ENCODE measurements around the gene EHMT1.

Gene EHMT1

GRCh38 chr9:137618105-137619067, at the start of gene EHMT1:
Gene EHMT1, plus strand, starts transcription at chr9:137619005. Its CDS starts 24 bp downstream, at chr9:137619029.
- DNase-seq: peak; percentile 87

DNA sequence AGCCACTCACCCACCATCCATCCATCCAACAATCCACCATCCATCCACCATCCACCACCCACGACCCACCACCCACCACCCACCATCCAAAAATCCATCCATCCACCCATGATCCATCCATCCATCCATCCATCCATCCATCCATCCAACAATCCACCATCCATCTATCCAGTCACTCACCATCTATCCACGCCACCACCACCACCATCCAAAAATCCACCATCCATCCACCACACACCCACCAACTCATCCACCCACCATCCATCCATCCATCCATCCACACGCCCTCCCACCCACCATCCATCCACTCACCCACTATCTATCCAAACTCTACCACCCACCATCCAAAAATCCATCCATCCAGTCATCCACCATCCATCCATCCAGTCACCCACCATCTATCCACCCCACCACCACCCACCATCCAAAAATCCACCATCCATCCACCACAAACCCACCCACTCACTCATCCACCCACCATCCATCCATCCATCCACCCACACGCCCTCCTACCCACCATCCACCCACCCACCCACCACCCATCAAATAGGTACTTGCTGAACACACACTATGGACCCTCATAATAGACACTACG, 49.1 kb upstream of the EHMT1 start:
- no peak for DNase-seq

GRCh38 chr9:137570566-137570965, 48.2 kb upstream of the EHMT1 start:
- no peak for DNase-seq

DNA sequence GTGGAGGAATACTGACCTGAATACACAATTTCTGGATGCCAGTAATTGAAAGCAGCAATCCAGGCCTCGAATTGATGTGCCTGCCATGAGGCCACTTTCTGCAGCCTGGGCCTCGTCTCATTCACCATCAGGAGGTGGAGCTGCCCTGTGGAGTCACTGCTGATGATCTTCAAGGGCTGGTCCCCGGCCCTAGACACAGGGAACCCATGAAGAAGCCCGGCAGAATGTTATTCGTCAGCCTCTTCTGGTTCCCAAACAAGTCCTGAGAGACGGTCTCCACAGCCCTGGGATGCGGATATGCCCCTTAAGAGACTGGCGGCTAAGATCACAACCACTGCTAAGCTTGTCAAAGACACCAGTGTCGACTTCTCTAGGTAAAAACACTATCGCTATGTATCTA, 44.6 kb upstream of the EHMT1 start:
- DNase-seq: no peak

- no peak for DNase-seq
These were observed 43.5 kb upstream of the EHMT1 start for GRCh38 chr9:137575364-137575715.

GRCh38 chr9:137575716-137576411, 42.9 kb upstream of the EHMT1 start:
- no peak for DNase-seq

DNA sequence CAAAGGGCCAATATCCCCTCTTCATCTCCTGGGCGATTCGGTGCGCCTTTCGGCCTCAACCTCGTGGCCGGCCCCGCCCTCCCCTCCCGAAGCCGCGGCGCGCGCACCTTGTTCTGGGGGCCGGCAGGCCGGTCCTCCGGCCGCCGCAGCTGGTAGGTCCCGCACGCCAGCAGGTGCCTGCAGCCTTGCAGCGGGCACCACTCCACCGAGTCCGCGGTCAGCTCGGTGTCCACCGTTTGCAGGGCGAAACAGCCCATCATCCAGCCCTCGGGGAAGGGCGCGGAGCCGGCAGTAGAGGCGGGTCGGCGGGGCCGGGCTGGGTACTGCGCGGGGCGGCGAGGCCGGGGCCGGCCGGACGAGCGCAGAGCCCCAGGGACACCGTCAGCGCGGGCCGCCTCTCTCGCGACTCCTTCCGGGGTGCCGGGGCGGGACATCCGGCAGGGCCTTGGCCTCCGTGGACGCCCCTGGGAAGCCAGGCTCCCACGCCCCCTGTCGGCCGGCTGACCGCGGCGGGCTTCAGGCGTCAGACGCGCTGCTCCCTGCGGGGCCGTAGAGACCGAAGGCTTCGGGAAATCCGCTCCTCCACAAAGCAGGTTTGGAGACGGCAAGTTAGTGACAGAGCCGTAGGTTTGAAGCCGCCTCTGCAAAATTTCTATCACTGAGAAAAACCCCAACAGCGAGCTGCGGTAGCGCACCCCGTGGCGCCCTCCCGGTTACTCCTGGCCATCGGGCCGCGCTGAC, 40.1 kb upstream of the EHMT1 start, which contains the start of gene DPH7:
DPH7 (minus strand) TSS at position 408 of the 741 bp plus-strand sequence; CDS start at position 260, 148 bp downstream.
- DNase-seq: peak; percentile 99

DNA sequence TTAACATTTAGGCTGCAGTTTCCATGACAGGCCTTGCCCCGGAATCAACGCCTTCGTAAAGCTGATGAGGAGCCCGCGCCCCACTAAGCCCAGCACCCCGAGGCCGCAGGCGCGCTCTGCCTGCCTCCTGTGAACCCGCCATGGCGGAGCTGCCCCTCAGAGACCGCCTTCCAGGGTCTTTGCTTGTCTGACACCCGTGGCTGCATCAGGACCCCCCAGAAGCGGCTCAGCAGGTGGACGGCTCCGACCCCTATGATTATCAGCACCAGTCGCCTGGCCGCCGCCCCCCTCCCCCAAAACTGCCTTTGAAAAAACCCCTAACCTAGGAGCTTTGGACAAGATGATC, 39.6 kb upstream of the EHMT1 start:
- DNase-seq: no peak

- no peak for DNase-seq
These were observed 38.4 kb upstream of the EHMT1 start for GRCh38 chr9:137580209-137580953.

DNA sequence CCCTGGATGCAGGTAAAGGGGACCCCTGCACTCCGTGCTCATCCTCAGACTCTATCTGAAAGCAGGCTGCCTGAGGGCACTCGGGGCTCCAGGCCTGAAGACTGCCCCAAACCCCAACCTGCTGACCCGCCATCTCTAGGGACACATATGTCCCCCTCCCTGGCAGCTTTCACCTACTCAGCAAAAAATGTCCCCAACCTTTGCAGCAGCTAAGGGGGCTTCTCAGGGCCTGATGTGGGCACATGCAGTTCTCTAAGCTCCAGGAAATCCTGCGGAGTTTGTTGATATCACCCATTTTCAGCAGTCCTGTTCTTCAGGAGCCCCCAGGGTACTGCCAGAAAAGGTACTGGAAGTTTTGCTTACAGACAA, 37.9 kb upstream of the EHMT1 start:
- DNase-seq: no peak

GRCh38 chr9:137581361-137582285, 37.2 kb upstream of the EHMT1 start:
- DNase-seq: no peak

DNA sequence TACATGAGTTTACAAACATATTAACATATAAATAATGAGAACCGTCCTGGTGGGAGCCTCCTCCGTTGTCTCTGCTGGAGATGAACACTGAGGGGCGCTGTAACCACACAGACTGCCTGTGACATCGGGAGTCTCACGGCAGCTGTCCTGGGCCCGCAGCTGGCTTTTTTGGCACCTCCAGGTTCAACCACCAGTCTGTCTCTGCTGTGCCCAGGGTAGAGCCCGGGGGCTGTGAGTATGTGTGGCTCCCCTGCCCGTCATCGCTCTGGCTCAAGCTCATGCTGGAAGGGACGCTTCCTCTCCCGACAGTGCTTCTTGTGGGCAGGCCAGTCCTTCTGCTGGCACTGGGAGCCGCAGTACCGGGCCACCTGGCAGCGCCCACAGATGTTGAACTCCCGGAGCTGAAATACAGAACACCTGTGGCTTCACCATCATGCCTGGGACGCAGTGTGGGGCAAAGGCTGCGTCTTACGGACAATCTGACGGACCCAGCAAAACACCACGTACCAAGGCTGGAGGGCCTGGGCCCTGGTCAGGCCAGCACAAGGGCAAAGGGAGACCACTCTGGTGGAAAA, 36.4 kb upstream of the EHMT1 start:
- DNase-seq: no peak

DNA sequence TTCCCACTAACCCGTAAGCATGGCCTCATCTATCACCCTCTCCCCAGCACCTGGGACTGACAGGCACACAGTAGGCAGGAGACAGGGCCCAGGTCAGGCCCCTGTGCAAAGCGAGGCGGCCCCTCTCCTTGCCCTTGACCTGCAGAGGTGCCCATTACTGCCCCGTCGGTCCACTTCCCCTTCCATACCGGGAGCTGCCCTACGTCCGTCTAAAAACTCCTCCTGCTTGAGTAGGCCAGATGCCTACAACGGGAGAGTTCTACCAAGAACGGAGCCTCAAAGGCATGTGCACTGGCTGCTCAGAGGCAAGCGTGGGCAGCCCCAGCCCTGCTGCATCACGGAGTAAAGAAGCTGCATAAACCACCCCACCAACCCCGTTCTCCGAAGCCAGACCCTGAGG, 35.5 kb upstream of the EHMT1 start:
- no peak for DNase-seq

DNA sequence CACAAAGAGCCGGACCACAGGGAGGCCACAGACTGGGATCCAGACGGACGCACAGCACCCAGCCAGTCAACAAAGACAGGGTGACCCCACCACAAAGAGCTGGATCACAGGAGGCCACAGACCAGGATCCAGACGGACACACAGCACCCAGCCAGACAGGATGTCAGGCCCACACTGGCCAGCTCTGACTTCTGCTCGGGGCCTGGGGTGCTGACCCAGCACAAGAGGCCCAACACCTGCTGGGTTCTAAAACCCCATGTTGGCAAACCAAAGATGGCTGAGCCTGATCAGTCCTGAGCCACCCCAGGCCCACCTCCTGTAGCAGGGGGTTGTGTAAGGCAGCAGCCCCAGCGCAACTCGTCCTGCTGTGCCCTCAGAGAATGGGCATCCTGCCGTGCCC, 34.8 kb upstream of the EHMT1 start:
- no peak for DNase-seq

DNA sequence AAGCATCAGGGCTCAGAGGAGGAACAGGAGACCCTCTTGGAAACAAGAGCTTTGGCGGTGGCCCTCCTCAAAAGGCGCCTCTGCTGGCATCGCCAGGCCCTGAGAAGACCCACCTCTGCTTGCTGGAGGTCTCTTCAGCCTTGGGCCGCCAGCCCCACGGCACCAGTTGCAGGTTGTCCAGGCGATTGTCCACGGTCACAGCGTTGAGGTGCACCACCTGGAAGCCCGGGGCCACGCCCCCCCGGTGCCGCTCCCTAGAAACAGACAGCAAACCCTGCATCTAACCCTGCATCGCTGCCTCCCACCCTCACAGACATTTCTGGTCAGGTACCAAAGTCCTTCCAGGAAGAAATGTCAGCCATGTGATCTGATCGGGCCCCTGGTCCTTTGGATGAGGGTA, 32.0 kb upstream of the EHMT1 start:
- DNase-seq: no peak

DNA sequence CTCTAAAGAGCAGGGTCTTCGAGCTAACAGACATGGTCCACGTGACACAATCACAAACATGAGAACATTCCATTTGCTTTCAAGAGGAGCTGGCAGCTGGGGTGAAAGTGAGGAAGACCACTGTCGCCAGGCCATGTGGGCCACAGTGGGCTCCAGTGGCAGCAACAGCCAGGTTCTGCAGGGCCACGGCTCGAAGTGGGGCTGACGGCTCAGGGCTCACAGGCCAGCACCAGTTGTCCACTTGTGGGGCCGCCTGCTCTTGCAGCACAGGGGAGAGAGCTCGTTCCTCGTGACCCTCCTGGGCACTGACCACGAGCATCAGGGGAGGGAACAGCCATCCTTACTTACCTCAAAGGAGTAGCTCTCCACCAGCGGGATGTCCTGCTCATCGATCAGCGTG, 30.5 kb upstream of the EHMT1 start:
- no peak for DNase-seq

DNA sequence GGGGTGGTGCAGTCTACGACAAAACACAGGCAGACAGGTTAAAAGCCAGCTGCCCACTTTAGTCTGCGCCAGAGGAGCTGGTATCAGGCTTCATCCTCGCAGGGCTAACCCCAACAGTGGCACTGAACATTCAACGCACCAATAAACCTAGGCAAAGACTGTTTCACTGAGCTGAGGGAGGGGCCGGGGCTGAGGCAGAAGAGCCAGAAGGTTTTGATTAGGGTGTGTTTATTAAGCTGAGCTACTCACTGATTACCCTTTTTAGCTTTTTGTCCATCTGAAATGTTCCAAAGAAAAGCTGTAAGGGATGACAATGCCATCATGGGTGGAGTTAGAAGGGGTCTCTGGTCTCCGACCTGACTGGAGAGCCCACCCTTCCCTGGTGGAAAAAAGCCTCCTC, 29.9 kb upstream of the EHMT1 start:
- DNase-seq: no peak

DNA sequence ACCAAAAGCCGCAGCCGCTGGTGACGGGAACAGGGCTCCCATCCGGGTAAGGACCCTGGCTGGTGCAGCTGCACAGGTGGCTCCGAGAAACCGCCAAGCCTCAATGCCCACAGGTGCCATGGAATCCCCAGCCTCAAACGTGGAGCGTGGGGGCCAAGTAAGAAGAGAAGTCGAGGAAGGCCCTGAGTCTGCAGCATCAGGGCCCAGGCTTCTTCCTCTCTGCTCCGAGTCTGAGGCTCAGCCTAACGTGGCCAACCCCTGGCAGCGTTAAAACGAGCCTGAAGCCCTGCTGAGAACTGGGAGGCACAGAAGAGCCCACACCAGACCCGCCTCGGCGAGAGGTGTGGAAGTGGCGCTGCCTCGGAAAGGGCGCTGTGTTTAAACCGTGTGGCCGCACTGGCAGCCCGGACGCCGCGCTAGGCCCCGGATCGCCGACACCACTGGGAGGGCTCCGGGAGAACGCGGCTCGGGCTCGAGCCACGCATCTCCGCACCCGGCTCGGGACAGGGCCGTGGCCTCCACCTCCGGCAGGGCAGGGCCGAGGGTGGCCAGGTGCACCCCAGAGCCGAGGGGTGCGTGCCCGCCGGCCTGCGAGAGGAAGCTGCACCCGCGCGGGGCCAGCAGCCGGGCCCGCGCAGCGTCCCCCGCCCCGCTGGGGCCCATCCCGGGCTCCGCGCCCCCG, 29.2 kb upstream of the EHMT1 start:
- DNase-seq: no peak

DNA sequence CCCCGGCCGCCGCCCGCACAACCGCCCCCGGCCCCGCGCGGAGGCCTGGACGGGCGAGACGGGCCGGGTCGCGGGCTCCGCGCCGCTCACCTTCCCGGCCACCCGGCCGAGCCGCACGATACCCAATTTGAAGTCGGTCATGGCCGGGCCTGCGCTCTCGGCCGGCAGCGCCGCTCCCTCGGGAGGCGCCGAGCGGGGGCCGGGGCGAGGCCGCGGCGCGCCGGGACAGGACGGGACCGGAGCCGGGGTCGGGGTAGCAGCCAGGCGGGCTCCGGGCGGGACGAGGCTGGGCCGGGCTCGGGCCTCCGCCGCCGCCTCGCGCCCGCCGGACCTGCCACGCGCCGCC, 28.7 kb upstream of the EHMT1 start:
- no peak for DNase-seq
